Measurements from ENCODE around the gene TGFBI.

Gene TGFBI

DNA sequence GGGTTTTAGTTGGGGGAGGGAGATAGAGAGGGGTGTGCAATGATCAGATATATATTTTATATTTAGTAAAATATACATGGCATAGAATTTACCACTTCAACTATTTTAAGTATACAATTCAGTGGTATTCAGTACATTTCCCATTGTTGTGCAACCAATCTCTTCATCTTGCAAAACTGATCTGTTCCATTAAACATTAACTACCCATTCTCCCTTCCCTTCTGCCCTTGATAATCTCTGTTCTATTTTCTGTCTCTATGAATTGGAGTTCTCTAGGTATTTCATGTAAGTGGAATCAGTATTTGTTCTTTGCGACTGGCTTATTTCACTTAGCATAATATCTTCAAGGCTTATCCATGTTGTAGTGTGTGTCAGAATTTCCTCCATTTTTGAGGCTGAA is 38.6 kb downstream of the TGFBI start:
- TF ChIP-seq, protein P1, sequence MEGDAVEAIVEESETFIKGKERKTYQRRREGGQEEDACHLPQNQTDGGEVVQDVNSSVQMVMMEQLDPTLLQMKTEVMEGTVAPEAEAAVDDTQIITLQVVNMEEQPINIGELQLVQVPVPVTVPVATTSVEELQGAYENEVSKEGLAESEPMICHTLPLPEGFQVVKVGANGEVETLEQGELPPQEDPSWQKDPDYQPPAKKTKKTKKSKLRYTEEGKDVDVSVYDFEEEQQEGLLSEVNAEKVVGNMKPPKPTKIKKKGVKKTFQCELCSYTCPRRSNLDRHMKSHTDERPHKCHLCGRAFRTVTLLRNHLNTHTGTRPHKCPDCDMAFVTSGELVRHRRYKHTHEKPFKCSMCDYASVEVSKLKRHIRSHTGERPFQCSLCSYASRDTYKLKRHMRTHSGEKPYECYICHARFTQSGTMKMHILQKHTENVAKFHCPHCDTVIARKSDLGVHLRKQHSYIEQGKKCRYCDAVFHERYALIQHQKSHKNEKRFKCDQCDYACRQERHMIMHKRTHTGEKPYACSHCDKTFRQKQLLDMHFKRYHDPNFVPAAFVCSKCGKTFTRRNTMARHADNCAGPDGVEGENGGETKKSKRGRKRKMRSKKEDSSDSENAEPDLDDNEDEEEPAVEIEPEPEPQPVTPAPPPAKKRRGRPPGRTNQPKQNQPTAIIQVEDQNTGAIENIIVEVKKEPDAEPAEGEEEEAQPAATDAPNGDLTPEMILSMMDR (IDR thresholded peaks at IDR 0.05; ENCODE audit: insufficient read depth, low read depth, low read length, missing control alignments), result no peak
- no peak for DNase-seq (ENCODE audit: low read depth)
- H3K4me3 ChIP-seq (ENCODE audit: low read length), result no peak overlapping the region

DNA sequence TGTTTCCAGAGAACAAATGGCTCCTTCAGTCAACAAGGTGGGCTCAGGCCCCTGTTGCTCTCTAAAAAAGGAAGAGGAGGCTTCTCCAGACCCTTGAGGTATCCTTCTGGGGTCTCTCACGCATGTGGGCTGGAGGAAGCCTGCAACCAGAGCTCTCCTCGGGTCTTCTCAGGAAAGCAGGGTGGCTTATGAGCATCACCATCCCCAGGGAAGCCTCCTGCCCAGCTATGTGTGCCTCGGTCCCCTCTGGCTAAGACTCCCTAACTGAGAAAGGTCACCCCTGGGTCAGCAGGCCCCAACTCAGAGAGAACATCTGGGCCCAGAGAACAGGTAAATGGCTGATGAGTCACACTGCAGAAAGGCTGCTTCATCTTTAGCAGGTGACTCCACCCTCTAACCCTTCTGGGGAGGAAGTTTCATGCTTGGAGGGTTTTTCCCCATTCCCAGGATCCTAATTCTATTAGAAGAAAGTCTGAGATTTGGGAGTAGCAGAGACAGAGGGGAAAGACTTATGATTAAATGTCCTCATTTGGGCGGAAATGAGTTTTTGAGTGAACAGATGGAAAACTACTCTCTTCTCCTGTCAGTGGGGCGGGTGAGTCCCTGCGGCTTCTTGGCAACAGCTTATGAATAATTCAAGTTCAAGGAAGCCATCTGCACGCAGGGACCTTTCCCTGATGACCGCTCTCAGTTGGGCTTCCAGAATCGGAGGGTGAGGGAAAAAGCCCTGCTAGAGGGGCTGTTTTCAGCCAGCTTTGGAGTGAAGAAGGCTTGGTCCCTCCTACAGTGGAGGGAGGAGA is 41.9 kb downstream of the TGFBI start:
- peak; percentile 64 for DNase-seq (ENCODE audit: low read depth)
- H3K4me3 ChIP-seq (ENCODE audit: low read length), result no peak overlapping the region
- TF ChIP-seq, protein P1 (IDR thresholded peaks at IDR 0.05; ENCODE audit: insufficient read depth, low read depth, low read length, missing control alignments), result no peak

DNA sequence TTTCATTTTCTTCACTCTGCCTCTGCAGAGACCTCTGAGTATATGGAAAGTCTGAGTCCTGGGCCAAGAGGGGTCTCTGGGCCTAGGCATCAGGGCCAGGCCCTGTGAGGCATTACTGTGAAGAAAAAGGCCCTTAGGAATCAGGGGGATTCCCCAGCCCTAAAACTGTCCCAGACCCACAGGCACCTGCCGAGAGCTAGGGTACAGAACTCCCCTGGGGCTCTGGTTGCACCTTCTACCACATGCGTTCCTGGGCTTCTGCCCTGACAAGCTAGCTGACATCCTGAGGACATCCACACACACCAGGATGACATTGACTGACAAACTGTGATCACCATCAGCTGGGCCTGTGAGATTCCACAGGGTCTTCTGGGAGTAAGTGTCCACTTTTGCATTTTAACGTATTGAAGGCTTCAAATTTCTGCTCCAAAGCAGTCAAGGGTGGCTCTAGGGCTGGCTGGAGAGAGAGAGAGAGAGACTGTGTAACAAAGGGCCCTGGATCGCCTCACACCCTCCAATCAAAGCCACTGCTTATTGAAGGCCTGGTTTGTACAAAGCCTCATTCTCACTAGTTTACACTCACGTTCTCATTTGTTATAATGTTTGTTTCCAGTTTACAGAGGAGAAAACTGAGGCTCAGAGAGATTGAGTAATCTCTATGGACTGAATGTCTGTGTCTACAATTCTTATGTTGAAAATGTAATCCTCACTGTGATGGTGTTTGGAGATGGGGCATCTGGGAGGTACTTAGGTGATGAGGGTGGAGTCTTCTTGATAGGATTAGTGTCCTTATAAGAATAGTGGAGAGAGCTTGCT is 45.1 kb downstream of the TGFBI start:
- TF ChIP-seq, protein P1 (IDR thresholded peaks at IDR 0.05; ENCODE audit: insufficient read depth, low read depth, low read length, missing control alignments), result no peak
- no peak overlapping the region for H3K4me3 ChIP-seq (ENCODE audit: low read length)
- no peak for DNase-seq (ENCODE audit: low read depth)

DNA sequence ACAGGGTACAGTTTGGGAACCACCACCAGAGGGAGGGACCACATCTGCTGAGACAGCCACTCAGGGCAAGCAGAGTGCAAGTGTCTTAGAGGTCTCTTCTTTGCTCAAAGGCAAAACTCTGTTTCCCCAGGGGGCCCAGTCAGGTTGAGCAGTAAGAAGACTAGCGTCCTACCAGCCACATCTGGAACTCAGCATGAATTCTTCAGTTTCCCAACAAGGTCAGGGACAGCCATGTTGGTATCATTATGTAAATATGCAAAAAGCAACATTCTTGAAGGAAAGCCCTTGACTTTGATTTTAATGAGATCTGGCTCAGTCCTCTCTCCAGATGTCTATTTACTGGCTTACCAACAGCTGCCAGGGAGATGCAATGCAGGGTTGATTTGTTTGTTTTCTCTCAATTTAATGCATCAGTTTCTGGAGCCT is 46.7 kb downstream of the TGFBI start:
- no peak overlapping the region for H3K4me3 ChIP-seq (ENCODE audit: low read length)
- TF ChIP-seq, protein P1 (IDR thresholded peaks at IDR 0.05; ENCODE audit: insufficient read depth, low read depth, low read length, missing control alignments), result no peak
- no peak for DNase-seq (ENCODE audit: low read depth)

DNA sequence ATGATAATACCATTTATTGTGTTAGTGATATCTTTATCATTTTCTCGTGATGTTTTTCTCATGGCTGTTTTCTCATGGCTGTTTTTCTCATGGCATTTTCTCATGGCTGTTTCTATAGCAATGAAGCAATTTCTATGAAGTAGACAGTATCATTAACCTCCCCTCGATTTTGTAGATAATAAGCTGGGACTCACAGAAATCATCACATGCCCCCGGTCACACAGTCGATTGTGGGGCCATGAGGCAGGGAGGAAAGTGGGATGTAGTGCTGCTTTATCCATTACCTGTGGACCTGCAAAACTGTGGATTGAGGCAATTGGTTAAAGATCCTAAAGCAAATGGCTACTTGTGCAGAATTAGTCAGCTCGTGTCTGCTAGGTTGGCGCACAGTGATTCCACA is 47.3 kb downstream of the TGFBI start:
- H3K4me3 ChIP-seq (ENCODE audit: low read length), result no peak overlapping the region
- TF ChIP-seq, protein P1 (IDR thresholded peaks at IDR 0.05; ENCODE audit: insufficient read depth, low read depth, low read length, missing control alignments), result no peak
- no peak for DNase-seq (ENCODE audit: low read depth)

DNA sequence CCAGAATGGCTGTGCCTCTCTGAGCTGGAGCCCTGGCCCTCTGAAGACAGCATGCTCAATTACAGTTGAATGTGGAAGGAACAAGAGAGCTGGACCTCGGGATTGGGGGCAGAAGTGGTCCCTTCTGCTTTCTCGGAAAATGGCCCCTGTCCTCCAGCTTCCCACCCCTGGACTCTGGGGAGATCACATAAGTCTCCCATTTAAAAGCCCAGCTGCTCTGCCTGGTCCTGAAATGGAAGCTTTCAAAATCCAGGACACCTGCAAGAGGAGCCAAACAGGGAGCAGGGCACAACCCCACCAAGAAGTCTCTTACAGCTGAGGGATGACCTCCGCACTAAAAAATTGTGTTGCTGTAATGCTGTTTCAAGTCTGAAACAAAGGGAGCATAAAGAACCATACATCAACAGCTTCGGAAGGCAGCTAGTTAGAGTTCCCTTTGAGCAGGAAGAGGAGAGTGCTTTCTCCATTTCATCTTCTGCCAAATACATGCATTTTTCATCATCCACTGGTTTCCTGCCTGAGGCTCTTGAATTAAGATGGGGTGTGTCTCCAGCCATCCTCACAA is 48.2 kb downstream of the TGFBI start:
- no peak for DNase-seq (ENCODE audit: low read depth)
- no peak overlapping the region for H3K4me3 ChIP-seq (ENCODE audit: low read length)
- TF ChIP-seq, protein P1 (IDR thresholded peaks at IDR 0.05; ENCODE audit: insufficient read depth, low read depth, low read length, missing control alignments), result no peak
